ENCODE data around the gene LRRTM3.

Gene LRRTM3

DNA sequence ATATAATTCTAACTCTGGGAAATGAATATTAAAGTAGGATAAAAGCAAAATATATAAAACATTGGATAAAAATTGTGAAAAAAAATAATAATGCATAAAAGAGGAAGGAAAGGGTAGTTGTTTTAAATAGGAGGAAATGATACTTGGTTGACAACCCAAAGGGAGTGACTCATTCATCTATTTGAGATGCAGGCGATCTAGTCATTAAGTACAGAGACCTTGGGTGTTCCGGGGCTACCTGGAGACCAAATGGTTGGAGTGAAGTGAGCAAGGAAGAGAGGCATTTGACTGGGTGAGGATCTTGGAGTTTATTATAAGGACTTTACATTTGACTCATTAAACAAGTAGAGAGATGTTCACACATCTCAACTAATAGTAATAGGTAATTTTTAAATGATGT lies 111.0 kb downstream of the LRRTM3 start:
- no peak for DNase-seq

DNA sequence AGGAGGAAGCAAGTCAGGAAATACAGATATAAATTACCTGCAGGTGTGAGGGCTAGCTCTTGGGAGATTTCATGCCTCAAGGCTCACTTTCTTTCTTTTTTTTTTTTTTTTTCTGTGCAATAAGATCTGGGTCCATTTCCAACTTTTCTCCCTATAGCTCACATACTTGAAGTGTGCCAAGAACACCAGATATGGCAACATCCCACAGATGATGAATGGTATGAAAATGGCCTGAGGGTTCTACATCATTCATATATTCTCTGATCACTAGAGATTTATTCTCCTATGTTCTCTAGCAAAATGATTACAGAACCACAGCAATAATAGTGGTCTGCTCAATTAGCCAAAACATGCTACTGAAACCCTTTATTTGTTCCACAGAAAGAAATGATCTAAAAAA lies 117.2 kb downstream of the LRRTM3 start:
- DNase-seq = no peak

DNA sequence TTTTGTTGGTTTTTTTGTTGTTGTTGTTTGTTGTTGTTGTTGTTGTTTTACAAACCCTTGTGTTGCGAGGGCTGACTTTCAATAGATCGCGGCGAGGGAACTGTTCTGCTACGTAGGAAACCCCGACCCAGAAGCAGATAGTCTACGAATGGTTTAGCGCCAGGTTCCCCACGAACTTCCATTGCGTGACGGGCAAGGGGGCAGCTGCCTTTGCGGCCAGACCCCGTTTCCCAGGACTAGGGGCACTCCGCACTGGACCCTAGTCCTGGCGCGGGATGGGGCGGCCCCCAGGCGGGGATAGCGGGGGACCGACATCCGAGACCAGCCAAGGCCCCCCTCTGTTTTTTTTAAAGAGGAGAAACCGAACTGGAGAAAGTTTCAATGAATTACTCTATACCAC lies 119.6 kb downstream of the LRRTM3 start:
- DNase-seq = no peak

DNA sequence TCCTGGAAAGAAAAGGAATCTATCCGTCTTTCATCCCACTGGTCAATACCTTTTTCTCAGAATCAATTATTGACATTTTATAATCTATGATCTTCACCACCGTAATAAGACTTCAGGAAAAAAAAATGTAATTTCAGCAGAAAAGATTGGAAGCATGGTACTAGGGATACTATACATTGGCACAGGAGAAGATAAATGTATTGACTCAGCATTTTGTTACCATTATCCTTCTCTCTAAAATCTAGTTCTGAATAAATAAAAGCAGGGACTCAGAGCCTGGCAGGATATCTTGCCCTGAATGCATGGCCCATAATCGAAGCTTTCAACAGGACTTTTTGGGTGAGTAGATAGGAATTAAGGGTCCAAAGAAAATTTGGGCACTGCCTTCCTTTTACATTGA lies 120.7 kb downstream of the LRRTM3 start:
- no peak for DNase-seq

DNA sequence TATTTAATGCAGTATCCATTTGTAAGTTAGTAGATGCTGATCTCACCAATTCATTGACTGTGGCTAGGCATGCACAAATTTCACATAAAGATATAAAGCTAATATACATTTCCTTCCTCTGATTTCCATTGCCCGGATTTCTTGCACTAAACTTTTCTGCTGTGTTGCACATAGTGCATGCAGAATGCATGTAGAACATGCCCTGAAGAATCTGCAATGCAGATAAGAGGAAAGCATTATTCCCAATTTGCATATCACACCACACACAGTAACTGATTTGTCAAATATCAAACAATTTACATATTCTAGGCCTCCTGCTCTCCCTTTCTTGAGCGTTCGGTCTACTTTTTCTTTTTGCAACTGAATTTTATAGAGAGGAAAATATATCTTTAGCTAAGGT lies 124.2 kb downstream of the LRRTM3 start:
- no peak for DNase-seq

DNA sequence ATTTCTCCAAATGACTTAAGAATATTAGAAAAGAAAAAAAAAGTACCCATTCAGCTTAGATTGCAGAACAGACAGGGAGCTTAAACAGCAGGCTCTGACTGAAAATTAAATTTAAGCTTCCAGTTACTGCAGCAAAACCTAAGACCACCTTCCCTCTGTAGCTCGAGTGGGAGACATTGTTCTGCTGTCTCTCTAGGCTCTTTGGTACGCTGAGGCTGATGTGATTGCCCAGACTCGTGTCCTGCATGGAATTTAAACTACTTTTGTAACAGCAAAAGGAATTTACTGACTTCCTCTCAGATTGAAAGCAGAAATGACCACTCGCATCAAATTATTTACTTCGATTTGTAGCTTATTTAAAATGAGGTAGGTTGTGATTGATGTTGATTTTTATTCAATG lies 124.6 kb downstream of the LRRTM3 start:
- DNase-seq = no peak

DNA sequence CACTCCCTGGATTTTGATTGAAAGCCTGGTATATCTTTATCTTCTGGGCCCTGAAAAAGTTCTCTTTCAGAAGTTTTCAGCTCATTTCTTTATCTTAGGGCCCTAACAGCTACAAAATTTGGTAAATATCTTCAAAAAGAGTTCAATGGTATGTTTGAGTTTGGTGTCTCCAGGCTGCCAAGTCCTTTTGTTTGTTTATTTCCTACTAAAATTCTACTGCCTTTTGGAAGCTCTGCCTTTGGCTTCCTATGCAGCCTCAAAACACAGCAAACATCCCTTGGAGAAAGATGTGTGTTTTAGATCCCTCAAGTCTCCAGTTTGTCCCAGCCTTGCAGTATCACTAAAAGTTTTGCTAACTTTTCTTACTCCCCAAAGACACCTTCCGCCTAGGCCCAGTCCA lies 146.8 kb downstream of the LRRTM3 start:
- DNase-seq = no peak

DNA sequence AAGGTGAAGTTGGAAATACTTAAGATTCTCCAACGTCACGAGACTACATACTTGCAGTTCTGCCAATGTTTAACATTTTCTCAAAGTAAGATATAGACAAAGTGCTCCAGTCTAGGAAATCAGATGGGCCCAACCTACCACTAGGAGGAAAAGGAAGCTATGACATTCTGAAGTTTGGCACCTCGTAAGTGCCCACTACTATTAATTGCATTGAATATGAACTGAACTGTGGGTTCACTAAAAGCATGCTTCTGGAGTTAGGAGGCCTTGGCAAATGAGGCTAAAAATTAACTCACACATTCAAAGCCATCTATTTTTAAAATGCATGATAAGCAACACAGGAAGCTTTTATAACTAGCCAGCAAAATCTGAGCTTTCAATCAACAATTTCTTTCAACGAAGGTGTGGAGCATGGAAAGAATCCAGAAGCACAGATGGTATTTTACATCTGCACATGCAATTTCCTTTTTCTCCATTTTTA lies 149.7 kb downstream of the LRRTM3 start:
- no peak for DNase-seq

DNA sequence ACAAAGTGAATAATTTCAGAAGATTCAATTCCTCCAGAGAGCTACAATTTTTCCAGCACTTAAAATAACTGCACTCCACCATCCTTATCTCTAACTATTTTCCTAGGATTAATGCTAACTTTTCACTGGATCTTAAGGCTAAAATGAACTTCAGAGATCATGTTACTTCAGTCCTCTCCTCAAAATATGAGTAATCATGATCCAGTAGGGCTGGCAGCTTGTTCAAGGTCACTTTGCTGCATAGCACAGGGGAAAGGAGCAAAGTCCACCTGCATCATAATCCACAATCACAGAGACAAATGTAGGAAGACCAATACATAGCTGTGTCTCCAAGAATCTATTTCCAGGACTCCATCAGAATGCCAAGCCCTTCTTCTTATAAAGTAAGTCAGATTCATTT lies 150.3 kb downstream of the LRRTM3 start:
- no peak for DNase-seq

DNA sequence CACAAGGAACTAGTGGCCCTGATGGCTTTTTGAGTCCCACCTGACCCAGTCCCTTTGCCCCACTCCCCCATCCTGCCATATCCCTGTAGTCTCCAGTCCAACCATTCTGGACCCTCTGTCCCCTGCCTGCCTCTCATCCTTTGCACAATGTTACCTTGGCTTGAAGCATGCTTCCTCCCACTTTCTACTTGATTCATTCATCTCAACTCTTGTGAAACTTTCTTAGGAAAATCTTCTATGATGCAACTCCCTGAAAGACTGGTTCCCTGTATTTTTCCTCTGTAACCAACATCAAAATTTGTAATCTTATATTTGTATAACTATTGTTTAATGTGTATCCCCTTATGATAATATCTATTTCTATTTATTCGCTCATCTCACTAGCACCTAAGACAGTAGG lies 151.5 kb downstream of the LRRTM3 start:
- no peak for DNase-seq

DNA sequence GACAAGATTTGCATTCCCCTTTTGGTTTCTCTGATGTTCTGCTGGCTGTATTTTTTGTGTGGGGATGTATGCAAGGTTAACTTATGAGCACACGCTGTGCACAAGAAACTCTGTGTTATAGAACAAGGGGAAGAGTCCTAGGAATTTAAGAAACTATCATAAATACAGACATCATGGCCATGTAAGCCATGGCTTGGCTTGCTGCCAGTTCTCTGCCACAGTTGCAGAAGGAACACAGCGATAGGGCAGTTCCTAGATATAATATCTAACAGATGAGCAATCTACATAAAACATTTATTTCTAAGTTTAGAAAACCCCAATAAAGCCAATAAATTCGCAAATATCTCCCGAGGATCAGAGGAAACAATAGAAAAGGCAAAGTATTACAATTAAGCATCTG lies 153.3 kb downstream of the LRRTM3 start:
- DNase-seq = no peak

DNA sequence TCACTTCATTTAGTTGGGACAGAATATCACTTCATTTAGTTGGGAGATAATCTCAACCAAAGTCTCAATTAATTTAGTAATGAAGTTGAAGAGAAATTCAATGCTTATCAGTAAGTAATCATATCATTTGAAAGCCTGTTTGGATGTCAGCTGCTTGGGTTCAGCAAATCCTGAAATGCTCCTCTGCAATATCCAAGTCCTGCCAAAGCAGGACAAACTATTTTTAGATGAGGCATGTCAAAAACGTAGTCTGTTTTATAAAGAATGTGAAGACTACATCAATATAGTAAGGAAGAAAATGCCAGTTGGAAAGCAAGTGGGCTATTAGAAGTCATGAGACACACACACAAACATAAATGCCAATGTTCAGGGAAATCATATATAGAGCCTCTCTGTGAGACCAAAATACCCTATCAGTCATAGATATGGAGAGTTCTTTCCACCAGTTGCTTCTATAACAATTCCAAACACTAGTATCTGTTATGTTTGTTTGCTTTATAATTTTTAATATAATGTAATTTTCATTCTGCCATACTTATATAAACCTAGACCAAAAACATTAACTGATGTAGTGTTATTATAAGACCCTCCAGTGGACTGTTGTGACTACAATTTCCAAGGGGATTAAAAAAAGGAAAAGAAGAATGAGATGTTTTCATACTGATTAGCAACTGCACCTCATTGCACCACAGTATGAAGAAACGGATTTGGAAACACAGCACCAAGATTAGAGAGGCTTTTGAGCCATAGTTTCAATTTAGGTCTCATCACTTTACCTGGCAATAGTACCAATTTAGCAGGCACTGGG lies 160.7 kb downstream of the LRRTM3 start:
- no peak for DNase-seq

DNA sequence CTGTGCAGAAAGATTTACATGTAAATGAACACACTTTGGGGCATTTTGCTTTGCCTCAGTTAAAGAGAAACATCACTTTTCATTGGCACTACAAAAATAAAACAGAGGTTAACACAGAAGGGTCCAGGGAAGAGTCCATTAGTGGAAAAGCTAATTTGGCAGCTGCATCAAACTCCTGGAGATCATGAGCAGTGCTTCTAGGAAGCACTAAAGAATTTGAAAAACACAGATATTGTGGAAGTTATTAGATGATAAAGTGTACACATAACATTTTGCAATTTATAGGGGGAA lies 161.2 kb downstream of the LRRTM3 start:
- no peak for DNase-seq

DNA sequence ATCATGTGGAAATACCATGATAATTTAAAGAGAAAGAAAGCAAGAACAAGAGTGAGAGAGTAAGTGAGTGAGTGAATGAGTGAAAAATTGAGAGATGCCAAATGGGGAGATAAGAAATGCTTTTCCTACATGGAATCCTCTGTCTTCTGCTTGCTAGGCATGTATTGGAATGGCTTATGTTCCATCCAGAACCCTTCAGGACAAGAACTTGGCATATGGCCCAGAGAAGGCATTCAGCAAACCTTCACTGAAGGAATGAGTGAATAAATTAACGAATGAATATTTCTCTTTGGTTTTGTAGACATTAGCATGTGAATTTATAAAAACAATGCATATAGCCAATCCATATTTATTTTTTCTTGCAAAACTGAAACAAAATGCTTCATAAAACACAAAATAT lies 162.2 kb downstream of the LRRTM3 start:
- no peak for DNase-seq

DNA sequence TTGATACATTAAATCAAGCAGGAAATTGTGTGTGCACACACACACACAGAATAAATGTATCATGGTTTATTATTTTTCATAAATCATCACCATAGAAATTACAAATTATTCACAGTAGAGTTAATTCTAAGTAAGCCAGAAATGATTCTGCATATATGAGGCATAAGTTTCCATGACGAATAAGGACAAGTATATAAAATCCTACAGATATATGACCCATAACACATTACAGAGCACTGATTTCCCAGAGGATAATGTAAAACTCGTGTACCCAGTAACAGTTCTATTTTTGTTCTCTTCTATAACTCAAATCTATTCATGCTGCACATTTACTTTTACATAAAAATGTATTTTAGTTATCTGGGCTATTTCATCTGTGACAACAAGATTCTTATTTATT lies 169.7 kb downstream of the LRRTM3 start:
- DNase-seq = no peak

DNA sequence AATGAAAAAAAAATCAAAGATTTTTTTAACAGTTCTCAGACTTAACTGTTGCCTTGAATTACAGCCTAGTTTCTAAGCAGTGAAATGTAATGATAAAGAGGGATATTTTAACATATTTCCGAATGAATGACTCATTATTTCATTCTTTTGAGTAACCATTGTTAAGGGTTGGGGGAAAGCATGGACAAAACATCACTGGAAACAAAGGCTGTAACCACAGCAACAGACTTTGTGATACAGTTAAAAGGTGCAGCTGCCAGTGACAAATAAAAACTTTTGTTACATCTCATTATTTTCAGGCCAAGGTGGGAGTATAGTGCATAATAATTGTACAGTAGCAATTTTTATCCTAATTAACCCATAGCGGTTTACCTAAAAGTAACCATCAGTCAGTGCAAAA lies 172.6 kb downstream of the LRRTM3 start:
- DNase-seq = peak; percentile 81 to 90

DNA sequence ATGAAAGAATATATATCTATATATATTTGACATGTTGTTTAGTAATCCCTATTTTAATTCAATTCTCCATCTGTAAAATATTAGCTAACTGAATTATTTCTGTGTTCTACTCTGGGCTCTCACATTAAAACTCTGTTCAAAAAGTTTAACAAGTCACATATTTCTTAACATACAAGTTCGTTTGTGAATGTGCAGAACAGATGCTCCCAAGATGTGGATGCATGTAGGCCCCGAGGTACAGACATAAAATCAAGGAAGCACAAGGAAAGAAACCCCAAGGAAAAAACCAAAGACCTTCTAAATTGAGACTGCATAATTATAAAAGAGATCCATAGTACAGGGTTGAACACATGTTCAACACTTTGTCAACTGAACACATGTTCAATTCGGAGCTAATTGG lies 175.1 kb downstream of the LRRTM3 start:
- DNase-seq = no peak

DNA sequence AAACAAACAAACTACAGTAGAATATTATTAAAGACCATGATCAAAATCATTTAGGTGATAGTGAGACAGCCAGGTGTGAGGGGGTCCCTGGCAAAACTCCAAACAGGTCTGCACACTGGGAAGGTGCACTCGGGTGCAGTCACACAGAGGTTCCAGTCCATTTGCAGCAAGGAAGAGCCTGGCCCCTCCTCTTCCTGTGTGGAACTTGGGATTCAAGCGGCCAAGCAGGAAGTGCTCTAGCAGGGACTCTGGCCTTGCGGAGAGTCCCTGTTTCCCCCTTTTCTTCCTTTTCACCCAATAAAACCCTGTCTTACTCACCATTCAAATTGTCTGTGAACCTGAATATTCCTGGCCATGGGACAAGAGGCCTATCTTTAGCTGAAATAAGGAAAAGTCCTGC lies 181.8 kb downstream of the LRRTM3 start:
- no peak for DNase-seq

DNA sequence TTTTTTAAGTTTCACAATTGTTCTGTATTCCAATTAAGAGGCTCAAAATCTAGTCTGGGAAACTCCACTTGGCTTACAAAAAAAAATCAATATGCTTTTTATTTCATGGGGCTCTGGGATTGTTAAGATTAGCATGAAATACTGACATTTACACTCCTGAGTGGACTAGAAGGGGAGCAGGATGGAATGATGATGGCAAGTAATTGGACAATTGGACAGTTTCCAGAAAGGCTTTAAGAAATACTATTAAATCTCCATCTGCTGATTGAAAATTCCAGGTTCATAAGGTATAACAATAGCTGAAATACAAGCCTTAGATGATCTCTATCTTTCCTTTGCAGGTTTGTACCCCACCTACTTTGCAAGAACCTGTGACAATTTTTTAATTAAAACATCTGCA lies 184.4 kb downstream of the LRRTM3 start:
- no peak for DNase-seq

DNA sequence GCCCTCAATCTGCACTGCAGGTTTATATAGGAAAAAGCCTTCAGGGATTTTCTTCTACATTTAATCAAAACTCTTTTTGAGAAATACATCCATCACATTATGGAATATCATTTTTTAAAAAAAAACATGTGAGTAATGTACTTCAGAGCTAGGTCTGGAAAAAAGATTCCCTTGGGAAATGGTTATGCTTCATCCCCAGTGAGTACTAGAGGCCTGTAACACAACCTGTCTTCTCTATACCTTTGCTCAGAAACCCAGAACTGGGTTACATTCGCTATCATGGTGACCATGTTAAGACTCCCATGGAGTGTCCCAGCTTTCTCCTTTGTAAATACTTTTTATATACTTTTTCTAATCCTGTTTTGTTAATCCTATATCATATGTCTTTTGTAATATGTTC lies 186.9 kb downstream of the LRRTM3 start:
- DNase-seq = no peak

DNA sequence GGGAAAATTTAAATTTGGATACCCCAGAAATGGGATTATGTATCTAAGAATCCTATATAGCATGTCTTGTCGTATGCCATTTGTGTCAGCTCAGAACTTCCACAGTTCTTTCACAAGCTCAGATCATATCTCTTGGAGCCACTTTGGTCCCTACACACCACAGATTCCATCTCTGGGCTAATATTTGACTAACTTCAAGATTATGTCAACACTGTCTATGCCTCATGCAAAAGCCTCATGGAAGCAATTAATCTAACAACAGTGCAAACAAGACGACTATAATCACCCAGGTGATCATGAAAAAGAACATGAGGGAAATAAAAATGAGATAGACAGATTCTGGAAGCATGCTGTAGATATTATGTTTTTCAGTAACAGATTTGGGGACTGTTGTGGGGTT lies 189.1 kb downstream of the LRRTM3 start:
- peak in 1 of 2 experiments; percentile 20 for DNase-seq

DNA sequence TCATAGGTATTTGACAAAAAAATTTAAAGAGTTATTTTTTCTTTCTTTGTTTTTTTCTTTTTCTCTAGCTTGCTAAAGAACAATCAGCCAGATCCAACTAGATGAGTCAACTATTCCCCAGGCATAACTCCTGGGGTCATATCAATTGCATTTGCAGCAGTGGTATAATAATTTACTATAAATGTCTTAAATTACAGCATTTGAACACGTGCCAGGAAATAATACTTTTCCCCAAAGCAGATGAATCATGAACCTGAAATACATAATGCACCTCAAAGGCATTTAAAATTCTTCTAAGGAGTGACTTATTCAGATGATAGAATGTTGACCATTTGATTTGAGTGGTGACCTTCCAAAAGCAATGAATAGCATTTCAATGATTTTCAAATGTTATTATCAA lies 190.1 kb downstream of the LRRTM3 start:
- DNase-seq = peak in 1 of 2 experiments; percentile 16

DNA sequence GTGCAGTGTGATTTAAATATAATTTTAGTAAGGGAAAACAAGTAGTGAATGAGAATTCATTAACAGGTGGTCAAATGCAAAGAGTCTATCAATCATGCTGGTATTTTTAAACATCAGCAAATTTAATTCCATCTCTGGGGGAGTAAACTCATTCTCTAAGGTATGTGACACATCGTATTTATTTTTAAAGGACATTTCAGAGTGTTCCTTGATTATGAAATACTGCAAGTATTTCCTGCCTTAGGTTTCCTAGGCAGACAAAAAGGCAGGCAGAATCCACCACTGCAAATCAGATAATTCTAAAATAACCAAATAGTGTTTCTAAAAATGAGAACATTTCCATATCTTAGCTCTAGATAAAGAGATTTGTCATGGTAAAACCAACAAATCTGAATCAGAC lies 193.8 kb downstream of the LRRTM3 start:
- DNase-seq = no peak

DNA sequence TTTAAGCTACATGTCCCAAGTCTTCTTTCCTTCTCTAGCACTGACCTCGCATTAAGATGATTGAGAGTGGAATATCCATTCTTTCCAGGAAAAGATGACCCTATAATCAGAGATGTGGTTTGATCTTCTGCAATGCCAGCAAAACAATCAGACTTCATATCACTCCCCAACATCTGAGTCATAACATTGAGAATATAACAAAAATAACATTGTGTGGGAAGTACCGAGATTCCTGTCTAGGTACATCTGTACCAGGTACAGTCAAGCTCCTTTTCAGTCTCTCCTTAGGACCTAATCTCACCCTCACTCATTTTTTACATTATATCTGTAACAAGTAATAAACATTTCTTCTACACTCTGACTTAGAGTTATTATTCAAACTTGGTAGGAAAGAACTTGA lies 201.6 kb downstream of the LRRTM3 start:
- DNase-seq = no peak

DNA sequence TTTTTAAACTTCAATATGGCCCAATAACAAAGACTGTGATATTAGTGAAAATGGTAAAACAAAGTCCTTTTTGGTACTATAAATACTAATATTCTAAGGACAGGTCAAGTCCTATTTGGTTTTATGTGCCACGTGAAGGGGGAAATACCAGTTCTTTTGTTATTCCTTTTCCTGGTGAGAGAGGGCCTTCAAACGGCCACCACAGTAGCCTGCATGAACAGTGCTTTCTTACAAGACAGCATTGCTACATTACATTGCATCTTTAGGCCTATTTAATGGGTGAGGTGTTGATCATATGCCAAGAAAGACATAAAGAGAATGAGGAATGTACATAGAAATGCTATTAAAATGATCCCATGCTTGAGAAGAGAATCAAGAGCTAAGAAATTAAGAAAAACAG lies 214.8 kb downstream of the LRRTM3 start:
- no peak for DNase-seq

DNA sequence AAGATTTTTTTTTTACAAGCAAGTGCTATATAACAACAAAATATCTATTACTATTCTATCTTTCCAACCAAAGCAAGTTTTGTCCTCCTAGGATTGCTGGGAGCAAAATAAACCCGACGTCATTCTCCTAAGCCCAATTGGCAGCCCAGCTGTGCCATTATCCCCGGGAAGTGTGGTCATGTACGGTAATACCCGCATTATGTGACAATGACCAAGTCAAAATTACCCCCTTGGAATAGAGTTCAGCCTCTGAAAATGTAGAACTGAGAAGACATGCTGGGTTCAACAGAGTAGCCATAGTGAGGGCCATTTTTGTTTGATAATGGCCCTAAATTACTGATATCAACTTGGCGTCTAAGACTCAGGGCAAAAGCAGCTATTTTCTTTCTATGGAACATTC lies 215.5 kb downstream of the LRRTM3 start:
- peak in 1 of 2 experiments; percentile 6 for DNase-seq
